Vagina (tissue), 2 donors: ENCODE data around the gene DCC. TPM values are rescaled to one million over a fixed set of nuclear protein-coding genes. Genes with fewer than 3 reads are reported as not detected.

Experiments
- DNase-seq, 2 donors: peaks; one replicate each; pipeline ENCODE4 v3.0.0-alpha.2; 2017; ENCODE audit errors: extremely low spot score in 2 of 2
- H3K27ac ChIP-seq: fragments of 200-600 bp; sonication (generic); one replicate; pipeline ENCODE4 v1.5.1; 2019
- H3K27me3 ChIP-seq: fragments of 200-600 bp; sonication (generic); one replicate; pipeline ENCODE4 v1.5.1; 2019
- H3K36me3 ChIP-seq, 2 donors: fragments of 200-600 bp; sonication (generic); one replicate each; pipeline ENCODE4 v1.5.1; 2017 to 2019
- H3K4me1 ChIP-seq: fragments of 200-600 bp; sonication (generic); one replicate; pipeline ENCODE4 v1.5.1; 2019
- H3K4me3 ChIP-seq, 2 donors: fragments of 200-600 bp; sonication (generic); 1 replicate in 1 of 2; 2 replicates in 1 of 2; pipeline ENCODE4 v1.5.1; 2016 to 2019
- H3K9me3 ChIP-seq: fragments of 200-600 bp; sonication (generic); one replicate; pipeline ENCODE4 v1.5.1; 2019
- POLR2A ChIP-seq, 2 donors: fragments of 450-650 bp; IDR thresholded peaks; one replicate each; pipeline ENCODE4 v1.6.1; 2017; ENCODE audit warnings: antibody characterized with exemption in 2 of 2, mild to moderate bottlenecking in 2 of 2, moderate library complexity in 2 of 2
- POLR2AphosphoS5 ChIP-seq, 2 donors: sonication (generic); formaldehyde crosslinking; IDR thresholded peaks; one replicate each; pipeline ENCODE4 v1.9.0; 2017; ENCODE audit warnings: antibody characterized with exemption in 2 of 2, mild to moderate bottlenecking in 2 of 2, low read depth in 1 of 2; ENCODE audit not compliant: insufficient read depth in 1 of 2
- intact Hi-C: fragments of 100-400 bp; cut with DNase I; formaldehyde crosslinking; loops from one replicate; pipeline ENCODE4 v1.15.1; 2023
- total RNA-seq: library from RNA; depleted of rRNA; stranded (reverse); fragments of >200 nt; gene quantifications from one replicate; pipeline ENCODE4 v1.2.3, GENCODE V29; 2016
- TF ChIP-seq, protein P1 (sequence below), 3 experiments: fragments of 450-650 bp in 2 of 3; fragments of 200-600 bp in 1 of 3; sonication (generic) in 1 of 3; IDR thresholded peaks; one replicate each; pipeline ENCODE4 v1.5.1; 2017 to 2019; ENCODE audit warnings: antibody characterized with exemption in 3 of 3, mild to moderate bottlenecking in 2 of 3, moderate library complexity in 2 of 3

Gene DCC
- total RNA-seq, 1 donor from 2014 or later: not detected

DNA sequence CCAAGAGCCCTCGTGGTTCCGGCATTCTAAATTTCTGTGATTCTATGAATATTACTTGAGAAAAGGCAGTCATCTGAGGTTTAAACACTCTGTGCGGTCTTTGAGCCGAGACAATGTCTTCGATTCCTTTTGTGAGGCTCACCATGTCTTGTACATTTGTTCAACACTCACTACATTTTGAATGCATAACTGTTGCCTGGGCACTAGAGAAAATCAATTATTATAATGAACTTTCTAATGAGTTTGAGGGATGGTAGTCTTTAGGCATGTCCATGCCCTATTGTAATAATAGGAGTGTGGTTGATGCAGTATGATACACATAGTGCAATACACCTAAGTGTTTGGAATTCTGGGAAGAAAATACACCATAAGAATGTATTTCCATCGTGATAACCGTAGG, 1181.1 kb downstream of the DCC start:
- Histone ChIP-seq H3K9me3 (no peaks in the 10 kb centered on the region), H3K36me3 (no peaks in the 10 kb centered on the region)
- intact Hi-C loops: no loop called here

DNA sequence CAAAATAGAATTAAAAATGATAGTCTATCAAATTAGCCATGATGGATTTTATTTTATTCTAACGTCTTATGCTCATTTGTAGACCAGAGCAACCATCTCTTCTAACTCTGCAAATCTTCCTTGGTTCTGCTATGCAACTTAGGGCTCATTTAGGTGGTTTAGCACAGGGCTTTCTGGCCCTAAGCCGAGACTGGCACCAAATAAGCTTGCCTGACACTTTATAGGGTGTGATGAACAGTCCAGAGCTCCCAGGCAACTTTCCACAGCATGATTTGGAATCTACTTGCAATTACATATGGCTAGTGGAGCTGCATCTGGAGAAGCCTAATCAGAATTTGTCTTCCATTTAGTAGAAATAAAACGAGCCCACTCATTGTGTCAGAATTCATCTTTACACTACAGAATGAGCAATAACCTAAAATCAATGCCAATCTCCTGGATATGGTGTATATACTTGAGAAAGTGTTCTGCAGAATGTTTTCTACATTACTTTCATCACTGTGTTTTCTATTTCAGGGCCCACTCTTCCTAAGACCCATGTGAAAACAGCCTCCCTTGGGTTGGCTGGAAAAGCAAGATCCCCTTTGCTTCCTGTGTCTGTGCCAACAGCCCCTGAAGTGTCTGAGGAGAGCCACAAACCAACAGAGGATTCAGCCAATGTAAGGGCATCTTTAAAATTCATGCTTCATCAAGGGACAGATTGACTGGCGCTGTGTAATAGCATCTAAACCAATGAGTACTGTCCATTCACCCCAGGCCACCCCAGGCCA, 1186.3 kb downstream of the DCC start:
- TF ChIP-seq POLR2AphosphoS5 (IDR thresholded peaks at IDR 0.05; ENCODE audit: insufficient read depth in 1 of 2, low read depth in 1 of 2) (no peak), POLR2A (IDR thresholded peaks at IDR 0.05) (no peak)
- TF ChIP-seq, protein P1, sequence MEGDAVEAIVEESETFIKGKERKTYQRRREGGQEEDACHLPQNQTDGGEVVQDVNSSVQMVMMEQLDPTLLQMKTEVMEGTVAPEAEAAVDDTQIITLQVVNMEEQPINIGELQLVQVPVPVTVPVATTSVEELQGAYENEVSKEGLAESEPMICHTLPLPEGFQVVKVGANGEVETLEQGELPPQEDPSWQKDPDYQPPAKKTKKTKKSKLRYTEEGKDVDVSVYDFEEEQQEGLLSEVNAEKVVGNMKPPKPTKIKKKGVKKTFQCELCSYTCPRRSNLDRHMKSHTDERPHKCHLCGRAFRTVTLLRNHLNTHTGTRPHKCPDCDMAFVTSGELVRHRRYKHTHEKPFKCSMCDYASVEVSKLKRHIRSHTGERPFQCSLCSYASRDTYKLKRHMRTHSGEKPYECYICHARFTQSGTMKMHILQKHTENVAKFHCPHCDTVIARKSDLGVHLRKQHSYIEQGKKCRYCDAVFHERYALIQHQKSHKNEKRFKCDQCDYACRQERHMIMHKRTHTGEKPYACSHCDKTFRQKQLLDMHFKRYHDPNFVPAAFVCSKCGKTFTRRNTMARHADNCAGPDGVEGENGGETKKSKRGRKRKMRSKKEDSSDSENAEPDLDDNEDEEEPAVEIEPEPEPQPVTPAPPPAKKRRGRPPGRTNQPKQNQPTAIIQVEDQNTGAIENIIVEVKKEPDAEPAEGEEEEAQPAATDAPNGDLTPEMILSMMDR (IDR thresholded peaks at IDR 0.05): no peak
- intact Hi-C loops: no loop called here
- no peaks in the 10 kb centered on the region for H3K4me1 ChIP-seq
- H3K9me3 ChIP-seq: no peaks in the 10 kb centered on the region
- H3K27ac ChIP-seq: no peak overlapping the region
- no peaks in the 10 kb centered on the region for H3K36me3 ChIP-seq
- DNase-seq: no peak
- no peak overlapping the region for H3K4me3 ChIP-seq
- no peaks in the 10 kb centered on the region for H3K27me3 ChIP-seq

More for the DNA sequence above, 1181.1 kb downstream of the DCC start:
- Histone ChIP-seq H3K27ac (no peak overlapping the region), H3K4me1 (no peaks in the 10 kb centered on the region), H3K4me3 (no peak overlapping the region), H3K27me3 (no peaks in the 10 kb centered on the region)
- TF ChIP-seq, protein P1 (IDR thresholded peaks at IDR 0.05): no peak
- no peak for TF ChIP-seq POLR2AphosphoS5 (IDR thresholded peaks at IDR 0.05; ENCODE audit: insufficient read depth in 1 of 2, low read depth in 1 of 2)
- TF ChIP-seq POLR2A (IDR thresholded peaks at IDR 0.05): no peak
- no peak for DNase-seq

DNA sequence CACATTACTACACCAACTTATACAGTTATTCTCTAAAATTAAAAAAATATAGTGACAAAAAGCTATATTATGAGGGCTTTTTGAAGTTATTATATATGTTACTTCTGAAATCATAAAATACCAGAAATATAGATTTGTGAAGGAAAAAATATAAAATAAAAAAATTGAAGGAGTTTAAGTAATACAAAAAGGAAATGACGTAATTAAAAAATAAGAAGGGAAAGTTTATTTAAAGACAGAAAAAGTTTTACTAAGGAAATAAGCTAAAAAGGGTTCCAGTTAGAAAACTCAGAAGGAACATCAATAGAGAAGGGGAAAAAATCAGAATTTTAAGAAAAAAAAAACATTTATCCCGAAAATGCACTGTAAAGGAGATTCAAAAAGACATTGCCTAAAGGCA, 1187.4 kb downstream of the DCC start:
- DNase-seq: no peak
- TF ChIP-seq POLR2A (IDR thresholded peaks at IDR 0.05): no peak
- TF ChIP-seq POLR2AphosphoS5 (IDR thresholded peaks at IDR 0.05; ENCODE audit: insufficient read depth in 1 of 2, low read depth in 1 of 2): no peak
- TF ChIP-seq, protein P1 (IDR thresholded peaks at IDR 0.05): no peak
- no peak overlapping the region for H3K27ac ChIP-seq
- H3K9me3 ChIP-seq: no peaks in the 10 kb centered on the region
- H3K27me3 ChIP-seq: no peaks in the 10 kb centered on the region
- intact Hi-C loops: no loop called here
- no peak overlapping the region for H3K4me3 ChIP-seq
- H3K4me1 ChIP-seq: no peaks in the 10 kb centered on the region
- H3K36me3 ChIP-seq: no peaks in the 10 kb centered on the region

DNA sequence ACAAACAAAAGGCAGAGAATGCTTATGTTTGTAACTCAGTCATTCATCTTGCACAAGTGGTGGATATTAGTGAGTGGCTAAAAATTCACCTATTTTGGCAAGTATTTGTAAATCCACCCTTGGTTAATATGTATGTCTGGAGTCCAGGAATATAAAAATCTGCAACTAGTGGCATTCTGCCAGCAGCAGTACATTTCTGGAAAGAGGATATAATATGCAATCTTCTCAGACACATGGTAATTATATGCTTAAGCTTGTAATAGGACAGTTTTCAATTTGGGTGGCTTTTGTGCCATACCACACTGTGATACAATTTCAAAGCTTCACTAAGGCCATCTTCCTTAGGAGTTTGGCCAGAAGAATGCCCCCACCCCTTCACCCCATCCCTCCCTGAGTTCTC, 1191.2 kb downstream of the DCC start:
- H3K9me3 ChIP-seq: no peaks in the 10 kb centered on the region
- TF ChIP-seq, protein P1 (IDR thresholded peaks at IDR 0.05): no peak
- TF ChIP-seq POLR2A (IDR thresholded peaks at IDR 0.05) (no peak), POLR2AphosphoS5 (IDR thresholded peaks at IDR 0.05; ENCODE audit: insufficient read depth in 1 of 2, low read depth in 1 of 2) (no peak)
- H3K4me3 ChIP-seq: no peak overlapping the region
- no peaks in the 10 kb centered on the region for H3K27me3 ChIP-seq
- no peaks in the 10 kb centered on the region for H3K36me3 ChIP-seq
- no peak for DNase-seq
- no peak overlapping the region for H3K27ac ChIP-seq
- intact Hi-C loops: no loop called here
- H3K4me1 ChIP-seq: no peaks in the 10 kb centered on the region

DNA sequence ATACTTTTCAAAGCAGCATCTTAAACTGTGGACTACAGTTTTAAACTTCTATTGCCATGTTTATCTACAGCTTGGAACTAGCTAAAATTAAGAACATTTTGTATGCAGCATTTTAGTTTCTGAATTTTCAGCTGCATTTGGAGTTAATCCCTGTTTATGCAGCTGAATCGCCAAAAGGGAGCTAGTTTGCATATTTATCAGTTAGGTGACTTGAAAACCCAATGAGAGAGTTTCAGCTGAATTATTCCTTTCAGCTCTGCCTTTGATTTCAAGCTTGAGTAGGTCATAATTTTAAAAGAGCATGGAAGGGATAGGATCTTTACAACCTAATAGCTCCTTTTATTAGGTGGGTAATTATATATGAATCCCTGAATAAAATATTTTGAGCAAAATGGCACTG, 1191.9 kb downstream of the DCC start:
- TF ChIP-seq POLR2A (IDR thresholded peaks at IDR 0.05) (no peak), POLR2AphosphoS5 (IDR thresholded peaks at IDR 0.05; ENCODE audit: insufficient read depth in 1 of 2, low read depth in 1 of 2) (no peak)
- TF ChIP-seq, protein P1 (IDR thresholded peaks at IDR 0.05): no peak
- no peak overlapping the region for H3K4me3 ChIP-seq
- H3K27me3 ChIP-seq: no peaks in the 10 kb centered on the region
- H3K36me3 ChIP-seq: no peaks in the 10 kb centered on the region
- intact Hi-C loops: no loop called here
- no peak overlapping the region for H3K27ac ChIP-seq
- no peak for DNase-seq
- H3K4me1 ChIP-seq: no peaks in the 10 kb centered on the region
- no peaks in the 10 kb centered on the region for H3K9me3 ChIP-seq
